K562 (cell line): ENCODE measurements around the gene ANXA7.
"Not testable (repeated sequence)": the region's sequence is repeated elsewhere in the genome, so short reads cannot be mapped to it uniquely, and the experiment has no call there.

Experiments used
- CBX2 ChIP-seq: fragments of 200-600 bp; sonication (generic); IDR thresholded peaks from one replicate; pipeline ENCODE4 v1.6.1; 2012; ENCODE audit warnings: mild to moderate bottlenecking, low read length, inconsistent platforms; ENCODE audit not compliant: insufficient read depth, poor library complexity, severe bottlenecking
- TF ChIP-seq, protein P1 (sequence below): fragments of 250-450 bp; sonication (Bioruptor Pico); IDR thresholded peaks from 2 replicates; pipeline ENCODE4 v1.5.0; 2021; ENCODE audit warnings: mild to moderate bottlenecking, borderline replicate concordance

DNA sequence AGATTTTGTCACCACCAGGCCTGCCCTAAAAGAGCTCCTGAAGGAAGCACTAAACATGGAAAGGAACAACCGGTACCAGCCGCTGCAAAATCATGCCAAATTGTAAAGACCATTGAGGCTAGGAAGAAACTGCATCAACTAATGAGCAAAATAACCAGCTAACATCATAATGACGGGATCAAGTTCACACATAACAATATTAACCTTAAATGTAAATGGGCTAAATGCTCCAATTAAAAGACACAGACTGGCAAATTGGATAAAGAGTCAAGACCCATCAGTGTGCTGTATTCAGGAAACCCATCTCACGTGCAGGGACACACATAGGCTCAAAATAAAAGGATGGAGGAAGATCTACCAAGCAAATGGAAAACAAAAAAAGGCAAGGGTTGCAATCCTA lies 88.6 kb downstream of the ANXA7 start:
- not testable (repeated sequence) for TF ChIP-seq CBX2
- TF ChIP-seq, protein P1, sequence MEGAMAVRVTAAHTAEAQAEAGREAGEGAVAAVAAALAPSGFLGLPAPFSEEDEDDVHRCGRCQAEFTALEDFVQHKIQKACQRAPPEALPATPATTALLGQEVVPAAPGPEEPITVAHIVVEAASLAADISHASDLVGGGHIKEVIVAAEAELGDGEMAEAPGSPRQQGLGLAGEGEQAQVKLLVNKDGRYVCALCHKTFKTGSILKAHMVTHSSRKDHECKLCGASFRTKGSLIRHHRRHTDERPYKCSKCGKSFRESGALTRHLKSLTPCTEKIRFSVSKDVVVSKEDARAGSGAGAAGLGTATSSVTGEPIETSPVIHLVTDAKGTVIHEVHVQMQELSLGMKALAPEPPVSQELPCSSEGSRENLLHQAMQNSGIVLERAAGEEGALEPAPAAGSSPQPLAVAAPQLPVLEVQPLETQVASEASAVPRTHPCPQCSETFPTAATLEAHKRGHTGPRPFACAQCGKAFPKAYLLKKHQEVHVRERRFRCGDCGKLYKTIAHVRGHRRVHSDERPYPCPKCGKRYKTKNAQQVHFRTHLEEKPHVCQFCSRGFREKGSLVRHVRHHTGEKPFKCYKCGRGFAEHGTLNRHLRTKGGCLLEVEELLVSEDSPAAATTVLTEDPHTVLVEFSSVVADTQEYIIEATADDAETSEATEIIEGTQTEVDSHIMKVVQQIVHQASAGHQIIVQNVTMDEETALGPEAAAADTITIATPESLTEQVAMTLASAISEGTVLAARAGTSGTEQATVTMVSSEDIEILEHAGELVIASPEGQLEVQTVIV (CRISPR knock-in tag) = not testable (repeated sequence)
